Measurements from ENCODE around the gene FBXO46. TPM values are rescaled to one million over a fixed set of nuclear protein-coding genes. Genes with fewer than 3 reads are reported as not detected.

FBXO46 gene
- total RNA-seq, 1 experiment from 2014 or later, result 43.9 TPM

- H3K9me3 Mint-ChIP-seq, result no peaks in the 10 kb centered on the region; a peak in 1 of 5 replicates
- Histone ChIP-seq H3K23me2 (ENCODE audit: insufficient read length, low read depth, low read length, poor library complexity, severe bottlenecking) (peaks cover 15% of the 10 kb centered on the region), H2BK20ac (ENCODE audit: low read depth, low read length, poor library complexity, severe bottlenecking) (no peak within 1 kb of the TSS), H3K27me3 (ENCODE audit: insufficient read depth, low read length) (peaks cover 9% of the 10 kb centered on the region; the same call in 1 of the 2 replicates), H3K18ac (ENCODE audit: insufficient read length, low read depth, low read length) (no peak within 1 kb of the TSS), H3K23ac (ENCODE audit: insufficient read length, low read depth, low read length) (no peak within 1 kb of the TSS), H2AFZ (ENCODE audit: low read length) (no peak within 1 kb of the TSS), H4K5ac (ENCODE audit: insufficient read length, low read depth, low read length) (no peak within 1 kb of the TSS), H4K91ac (ENCODE audit: insufficient read length, low read depth, low read length) (no peak within 1 kb of the TSS), H3K9me3 (ENCODE audit: control insufficient read depth, low read depth, low read length) (no peaks in the 10 kb centered on the region), H4K8ac (replicated peaks; ENCODE audit: insufficient read length, low read depth, low read length) (no peak within 1 kb of the TSS), H3K27ac (ENCODE audit: insufficient read length, low read depth, low read length) (no peak within 1 kb of the TSS), H3K56ac (ENCODE audit: insufficient read length, low read depth, low read length) (no peak within 1 kb of the TSS), H2AK5ac (ENCODE audit: insufficient read length, low read length) (no peak within 1 kb of the TSS), H2BK5ac (ENCODE audit: insufficient read length, low read length) (no peak within 1 kb of the TSS), H3T11ph (ENCODE audit: low read length) (no peak within 1 kb of the TSS), H4K20me1 (ENCODE audit: control insufficient read depth, insufficient read depth, insufficient read length) (no peaks in the 10 kb centered on the region), H3K9ac (ENCODE audit: extremely low read depth, insufficient read length, low read length) (no peak within 1 kb of the TSS), H3K14ac (ENCODE audit: insufficient read depth, low read length) (no peak within 1 kb of the TSS), H2BK120ac (ENCODE audit: low read depth, low read length, poor library complexity, severe bottlenecking) (no peak within 1 kb of the TSS), H3K4ac (ENCODE audit: low read depth, low read length) (no peak within 1 kb of the TSS), H3K79me1 (ENCODE audit: insufficient read depth, low read depth, low read length, poor library complexity, severe bottlenecking) (no peaks in the 10 kb centered on the region), H3K79me2 (ENCODE audit: insufficient read depth, low read length) (no peaks in the 10 kb centered on the region), H3K4me1 (ENCODE audit: insufficient read depth, low read length) (peaks cover 2% of the 10 kb centered on the region; the same call in 1 of the 2 replicates), H2BK12ac (ENCODE audit: insufficient read length, low read depth, low read length) (no peak within 1 kb of the TSS), H3K4me2 (ENCODE audit: insufficient read depth, insufficient read length, low read length) (peak within 1 kb of the TSS; percentile 87), H2BK15ac (ENCODE audit: low read depth, low read length) (no peak within 1 kb of the TSS)
- H3K27me3 Mint-ChIP-seq (ENCODE audit: low read depth), result peaks cover 52% of the 10 kb centered on the region
- DNase-seq, result peak; percentile 83
- peaks cover 0 to 2% (median 0%) of the 10 kb centered on the region in 3 experiments; a peak in 1 of 7 replicates for H3K36me3 Mint-ChIP-seq (ENCODE audit: insufficient read depth in 1 of 3, low read depth in 3 of 3)
- H3K4me3 Mint-ChIP-seq, result peak within 1 kb of the TSS; percentile 51 to 81
- WGBS (ENCODE audit: extremely low coverage, insufficient read length, low lambda C conversion rate), result no CpG with 5 or more reads among the region's 15 CpGs
- H3K4me1 Mint-ChIP-seq, result peaks cover 16 to 25% of the 10 kb centered on the region in 2 experiments
- TF ChIP-seq CTCF (conservative IDR thresholded peaks at IDR 0.05), result no peak
- H3K27ac Mint-ChIP-seq, result no peak within 1 kb of the TSS; a peak in 1 of 7 replicates
Measured at GRCh38 chr19:45667620-45668341, 62.9 kb downstream of the FBXO46 start, which contains the start of gene GIPR. Gene GIPR (plus strand): TSS chr19:45668221. CDS start chr19:45669521, 1,300 bp downstream.
